Measurements from ENCODE around the gene TMEM17. TPM values are rescaled to one million over a fixed set of nuclear protein-coding genes. Genes with fewer than 3 reads are reported as not detected.

The TMEM17 gene
- total and polyA plus RNA-seq, 2 donors (not counting 1 experiment from before 2014, with no cell fraction given): 2.5 to 4.9 TPM

GRCh38 chr2:62499430-62500060 lies 6.5 kb downstream of the TMEM17 start:
- Histone ChIP-seq H3K27me3 (ENCODE audit: control insufficient read depth, insufficient read depth, low read length) (no peaks in the 10 kb centered on the region), H3K27ac (ENCODE audit: insufficient read depth, low read length) (no peak overlapping the region), H3K9me3 (ENCODE audit: control insufficient read depth, insufficient read depth, low read depth, low read length) (no peaks in the 10 kb centered on the region), H3K4me3 (replicated peaks in 1 of 4; ENCODE audit: control extremely low read depth in 1 of 4, insufficient read depth in 1 of 4, low read depth in 3 of 4, low read length in 4 of 4) (no peak overlapping the region), H3K79me2 (ENCODE audit: control insufficient read depth, insufficient read depth, low read length) (no peaks in the 10 kb centered on the region), H4K20me1 (ENCODE audit: control insufficient read depth, extremely low read depth, insufficient read depth, low read length) (no peaks in the 10 kb centered on the region), H3K36me3 (ENCODE audit: control insufficient read depth, insufficient read depth, low read length) (no peaks in the 10 kb centered on the region), H3K4me2 (ENCODE audit: extremely low read depth, insufficient read depth, low read length) (no peak overlapping the region), H3K9ac (ENCODE audit: insufficient read depth, low read length) (no peak overlapping the region), H2AFZ (ENCODE audit: low read length) (no peak overlapping the region), H3K4me1 (ENCODE audit: control insufficient read depth, extremely low read depth, insufficient read depth, low read length) (no peaks in the 10 kb centered on the region)
- peak in 1 of 2 donors; percentile 50 for DNase-seq (ENCODE audit: low read depth in 2 of 2)
- TF ChIP-seq EZH2 (IDR thresholded peaks at IDR 0.05; ENCODE audit: low read length, missing control alignments): no peak
- TF ChIP-seq CTCF (conservative IDR thresholded peaks at IDR 0.05 in 1 of 2, IDR thresholded peaks at IDR 0.05 in 1 of 2; ENCODE audit: low read depth in 1 of 2, low read length in 2 of 2): no peak

- H3K9ac ChIP-seq (ENCODE audit: insufficient read depth, low read length): no peak overlapping the region
- H4K20me1 ChIP-seq (ENCODE audit: control insufficient read depth, extremely low read depth, insufficient read depth, low read length): no peaks in the 10 kb centered on the region
- H3K36me3 ChIP-seq (ENCODE audit: control insufficient read depth, insufficient read depth, low read length): no peaks in the 10 kb centered on the region
- no peak overlapping the region for H3K27ac ChIP-seq (ENCODE audit: insufficient read depth, low read length)
- no peaks in the 10 kb centered on the region for H3K79me2 ChIP-seq (ENCODE audit: control insufficient read depth, insufficient read depth, low read length)
- no peak for DNase-seq (ENCODE audit: low read depth in 2 of 2)
- no peaks in the 10 kb centered on the region for H3K9me3 ChIP-seq (ENCODE audit: control insufficient read depth, insufficient read depth, low read depth, low read length)
- H3K4me1 ChIP-seq (ENCODE audit: control insufficient read depth, extremely low read depth, insufficient read depth, low read length): no peaks in the 10 kb centered on the region
- H3K4me3 ChIP-seq (replicated peaks in 1 of 4; ENCODE audit: control extremely low read depth in 1 of 4, insufficient read depth in 1 of 4, low read depth in 3 of 4, low read length in 4 of 4): no peak overlapping the region
- TF ChIP-seq EZH2 (IDR thresholded peaks at IDR 0.05; ENCODE audit: low read length, missing control alignments) (no peak), CTCF (conservative IDR thresholded peaks at IDR 0.05 in 1 of 2, IDR thresholded peaks at IDR 0.05 in 1 of 2; ENCODE audit: low read depth in 1 of 2, low read length in 2 of 2) (no peak)
- no peak overlapping the region for H3K4me2 ChIP-seq (ENCODE audit: extremely low read depth, insufficient read depth, low read length)
- no peaks in the 10 kb centered on the region for H3K27me3 ChIP-seq (ENCODE audit: control insufficient read depth, insufficient read depth, low read length)
- no peak overlapping the region for H2AFZ ChIP-seq (ENCODE audit: low read length)
These were observed 7.3 kb downstream of the TMEM17 start for GRCh38 chr2:62498739-62499138.

- Histone ChIP-seq H3K9ac (ENCODE audit: insufficient read depth, low read length) (no peak overlapping the region), H3K4me2 (ENCODE audit: extremely low read depth, insufficient read depth, low read length) (no peak overlapping the region), H3K36me3 (ENCODE audit: control insufficient read depth, insufficient read depth, low read length) (no peaks in the 10 kb centered on the region), H4K20me1 (ENCODE audit: control insufficient read depth, extremely low read depth, insufficient read depth, low read length) (no peaks in the 10 kb centered on the region), H2AFZ (ENCODE audit: low read length) (no peak overlapping the region), H3K27ac (ENCODE audit: insufficient read depth, low read length) (no peak overlapping the region), H3K9me3 (ENCODE audit: control insufficient read depth, insufficient read depth, low read depth, low read length) (no peaks in the 10 kb centered on the region), H3K4me3 (replicated peaks in 1 of 4; ENCODE audit: control extremely low read depth in 1 of 4, insufficient read depth in 1 of 4, low read depth in 3 of 4, low read length in 4 of 4) (no peak overlapping the region), H3K79me2 (ENCODE audit: control insufficient read depth, insufficient read depth, low read length) (no peaks in the 10 kb centered on the region), H3K27me3 (ENCODE audit: control insufficient read depth, insufficient read depth, low read length) (no peaks in the 10 kb centered on the region), H3K4me1 (ENCODE audit: control insufficient read depth, extremely low read depth, insufficient read depth, low read length) (no peaks in the 10 kb centered on the region)
- no peak for DNase-seq (ENCODE audit: low read depth in 2 of 2)
- TF ChIP-seq EZH2 (IDR thresholded peaks at IDR 0.05; ENCODE audit: low read length, missing control alignments) (no peak), CTCF (conservative IDR thresholded peaks at IDR 0.05 in 1 of 2, IDR thresholded peaks at IDR 0.05 in 1 of 2; ENCODE audit: low read depth in 1 of 2, low read length in 2 of 2) (no peak)
These were observed 10.2 kb downstream of the TMEM17 start for GRCh38 chr2:62495761-62496160.

Data from fibroblast of lung (primary cell).